ENCODE data around the gene ENG.
"Not testable (repeated sequence)": the region's sequence is repeated elsewhere in the genome, so short reads cannot be mapped to it uniquely, and the experiment has no call there.

Gene ENG

GRCh38 chr9:127865645-127866464, 11.4 kb upstream of the ENG start:
- DNase-seq (ENCODE audit: low read depth), result no peak

- no peak for DNase-seq (ENCODE audit: low read depth)
Observed at GRCh38 chr9:127863191-127863621, 8.7 kb upstream of the ENG start.

GRCh38 chr9:127862075-127863011, 7.9 kb upstream of the ENG start:
- DNase-seq (ENCODE audit: low read depth), result no peak

GRCh38 chr9:127860779-127861178, 6.3 kb upstream of the ENG start:
- DNase-seq (ENCODE audit: low read depth), result no peak

- no peak for DNase-seq (ENCODE audit: low read depth)
Observed at GRCh38 chr9:127860260-127860659, 5.8 kb upstream of the ENG start.

GRCh38 chr9:127858041-127858512, 3.6 kb upstream of the ENG start:
- no peak for DNase-seq (ENCODE audit: low read depth)

- no peak for DNase-seq (ENCODE audit: low read depth)
Observed at GRCh38 chr9:127857278-127857677, 2.8 kb upstream of the ENG start.

- no peak for DNase-seq (ENCODE audit: low read depth)
Observed at GRCh38 chr9:127856729-127857116, 2.3 kb upstream of the ENG start.

GRCh38 chr9:127856094-127856728, 1.8 kb upstream of the ENG start:
- no peak for DNase-seq (ENCODE audit: low read depth)

- DNase-seq (ENCODE audit: low read depth), result no peak
Observed at GRCh38 chr9:127855522-127855921, 1.1 kb upstream of the ENG start.

- no peak for DNase-seq (ENCODE audit: low read depth)
Observed at GRCh38 chr9:127854960-127855359, 502 bp upstream of the ENG start.

GRCh38 chr9:127853312-127854183, 910 bp downstream of the ENG start:
- DNase-seq (ENCODE audit: low read depth), result no peak

- no peak for DNase-seq (ENCODE audit: low read depth)
Observed at GRCh38 chr9:127852829-127853228, 1.6 kb downstream of the ENG start.

- DNase-seq (ENCODE audit: low read depth), result no peak
Observed at GRCh38 chr9:127850286-127850830, 4.1 kb downstream of the ENG start.

GRCh38 chr9:127848756-127849504, 5.5 kb downstream of the ENG start:
- no peak for DNase-seq (ENCODE audit: low read depth)

- DNase-seq (ENCODE audit: low read depth), result no peak
Observed at GRCh38 chr9:127847833-127848755, 6.4 kb downstream of the ENG start.

- DNase-seq (ENCODE audit: low read depth), result no peak
Observed at GRCh38 chr9:127847178-127847510, 7.3 kb downstream of the ENG start.

GRCh38 chr9:127846443-127847177, 7.8 kb downstream of the ENG start:
- DNase-seq (ENCODE audit: low read depth), result no peak

GRCh38 chr9:127845619-127846018, 8.8 kb downstream of the ENG start:
- not testable (repeated sequence) for DNase-seq (ENCODE audit: low read depth)
